ENCODE data around the gene PCDHGA7. TPM values are rescaled to one million over a fixed set of nuclear protein-coding genes. Genes with fewer than 3 reads are reported as not detected.

PCDHGA7 gene
- polyA plus RNA-seq, 1 of the 3 experiments (the other 2 are of a cell fraction) = 7.8 TPM

DNA sequence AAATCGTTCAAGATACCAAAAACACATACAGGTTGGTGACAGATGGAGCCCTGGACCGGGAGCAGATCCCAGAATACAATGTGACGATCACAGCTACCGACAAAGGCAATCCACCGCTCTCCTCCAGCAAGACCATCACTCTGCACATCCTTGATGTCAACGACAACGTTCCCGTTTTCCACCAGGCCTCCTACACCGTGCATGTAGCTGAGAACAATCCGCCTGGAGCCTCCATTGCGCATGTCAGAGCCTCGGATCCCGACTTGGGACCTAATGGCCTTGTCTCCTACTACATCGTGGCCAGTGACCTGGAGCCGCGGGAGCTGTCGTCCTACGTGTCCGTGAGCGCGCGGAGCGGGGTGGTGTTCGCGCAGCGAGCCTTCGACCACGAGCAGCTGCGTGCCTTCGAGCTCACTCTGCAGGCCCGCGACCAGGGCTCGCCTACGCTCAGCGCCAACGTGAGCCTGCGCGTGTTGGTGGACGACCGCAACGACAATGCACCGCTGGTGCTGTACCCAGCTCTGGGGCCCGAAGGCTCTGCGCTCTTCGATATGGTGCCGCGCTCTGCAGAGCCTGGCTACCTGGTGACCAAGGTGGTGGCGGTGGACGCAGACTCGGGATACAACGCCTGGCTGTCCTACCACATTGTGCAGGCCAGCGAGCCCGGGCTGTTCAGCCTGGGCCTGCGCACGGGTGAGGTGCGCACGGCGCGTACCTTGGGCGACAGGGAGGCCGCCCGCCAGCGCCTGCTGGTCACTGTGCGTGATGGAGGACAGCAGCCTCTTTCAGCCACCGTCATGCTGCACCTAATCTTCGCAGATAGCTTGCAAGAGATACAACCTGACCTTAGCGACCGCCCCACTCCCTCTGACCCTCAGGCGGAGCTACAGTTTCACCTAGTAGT is 10.7 kb upstream of the PCDHGA7 start:
- H3K27ac ChIP-seq (ENCODE audit: low read depth in 2 of 2, low read length in 1 of 2) = no peak overlapping the region
- H3K27me3 ChIP-seq (ENCODE audit: insufficient read depth) = no peaks in the 10 kb centered on the region
- POLR2A ChIA-PET = no interaction called here
- H3K9ac ChIP-seq = no peak overlapping the region
- no peak for DNase-seq
- H3K36me3 ChIP-seq (replicated peaks in 1 of 2; ENCODE audit: control insufficient read depth in 1 of 2, insufficient read depth in 2 of 2, low read length in 1 of 2) = peaks cover 0 to 16% of the 10 kb centered on the region in 2 experiments
- H3K9me2 ChIP-seq = no peaks in the 10 kb centered on the region
- no peaks in the 10 kb centered on the region for H4K20me1 ChIP-seq (ENCODE audit: insufficient read depth)
- H2AFZ ChIP-seq (ENCODE audit: low read depth) = no peak overlapping the region
- no peaks in the 10 kb centered on the region for H3F3A ChIP-seq (replicated peaks; ENCODE audit: insufficient read depth)
- H3K4me2 ChIP-seq = no peak overlapping the region
- no peaks in the 10 kb centered on the region for H3K4me1 ChIP-seq (ENCODE audit: control insufficient read depth in 1 of 2, insufficient read depth in 2 of 2, low read depth in 1 of 2, low read length in 1 of 2)
- H3K4me3 ChIP-seq (ENCODE audit: low read depth in 2 of 2, low read length in 1 of 2) = no peak overlapping the region; a peak in 1 of 4 replicates
- CTCF ChIA-PET = interaction anchor here (0.7 to 2.8 kb wide), 6 partner anchors 11 to 192 kb away, joined by 3 to 11 read pairs (median 4); partner anchors contain the start of gene TAF7
- peaks cover 7% of the 10 kb centered on the region for H3K9me3 ChIP-seq
- no peaks in the 10 kb centered on the region for H3K79me2 ChIP-seq (ENCODE audit: insufficient read depth)
- WGBS (ENCODE audit: low lambda C conversion rate) = 85% methylated on average over 58 of the region's 69 CpGs
- TF ChIP-seq REST (IDR thresholded peaks at IDR 0.05; ENCODE audit: low read depth, low read length) = no peak
- no peak for TF ChIP-seq CHD2 (IDR thresholded peaks at IDR 0.05; ENCODE audit: low read length, partially characterized antibody)
- TF ChIP-seq NRF1 (IDR thresholded peaks at IDR 0.05; ENCODE audit: low read depth, low read length) = no peak
- no peak for TF ChIP-seq NFIC (IDR thresholded peaks at IDR 0.05; ENCODE audit: borderline replicate concordance)
- TF ChIP-seq ELF1 (IDR thresholded peaks at IDR 0.05) = no peak
- TF ChIP-seq, protein P1, sequence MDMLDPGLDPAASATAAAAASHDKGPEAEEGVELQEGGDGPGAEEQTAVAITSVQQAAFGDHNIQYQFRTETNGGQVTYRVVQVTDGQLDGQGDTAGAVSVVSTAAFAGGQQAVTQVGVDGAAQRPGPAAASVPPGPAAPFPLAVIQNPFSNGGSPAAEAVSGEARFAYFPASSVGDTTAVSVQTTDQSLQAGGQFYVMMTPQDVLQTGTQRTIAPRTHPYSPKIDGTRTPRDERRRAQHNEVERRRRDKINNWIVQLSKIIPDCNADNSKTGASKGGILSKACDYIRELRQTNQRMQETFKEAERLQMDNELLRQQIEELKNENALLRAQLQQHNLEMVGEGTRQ (IDR thresholded peaks at IDR 0.05; ENCODE audit: borderline replicate concordance, low read depth, low read length) = no peak
- TF ChIP-seq RFX5 (IDR thresholded peaks at IDR 0.05; ENCODE audit: low read length) = no peak
- TF ChIP-seq SMC3 (IDR thresholded peaks at IDR 0.05; ENCODE audit: low read depth, low read length) = no peak
- TF ChIP-seq TEAD4 (IDR thresholded peaks at IDR 0.05; ENCODE audit: borderline replicate concordance, insufficient read depth) = no peak
- TF ChIP-seq TAF1 (IDR thresholded peaks at IDR 0.05; ENCODE audit: borderline replicate concordance, low read depth, low read length) = no peak
- TF ChIP-seq EP300 (IDR thresholded peaks at IDR 0.05; ENCODE audit: borderline replicate concordance in 1 of 2, low read depth in 1 of 2, low read length in 1 of 2) = no peak
- TF ChIP-seq GATA2 (CRISPR knock-in tag; IDR thresholded peaks at IDR 0.05) = no peak
- no peak for TF ChIP-seq FOSL2 (IDR thresholded peaks at IDR 0.05; ENCODE audit: borderline replicate concordance, low read depth)
- no peak for TF ChIP-seq FOXJ3 (CRISPR knock-in tag; IDR thresholded peaks at IDR 0.05)
- TF ChIP-seq GABPA (IDR thresholded peaks at IDR 0.05; ENCODE audit: low read depth) = no peak
- TF ChIP-seq, protein P2, sequence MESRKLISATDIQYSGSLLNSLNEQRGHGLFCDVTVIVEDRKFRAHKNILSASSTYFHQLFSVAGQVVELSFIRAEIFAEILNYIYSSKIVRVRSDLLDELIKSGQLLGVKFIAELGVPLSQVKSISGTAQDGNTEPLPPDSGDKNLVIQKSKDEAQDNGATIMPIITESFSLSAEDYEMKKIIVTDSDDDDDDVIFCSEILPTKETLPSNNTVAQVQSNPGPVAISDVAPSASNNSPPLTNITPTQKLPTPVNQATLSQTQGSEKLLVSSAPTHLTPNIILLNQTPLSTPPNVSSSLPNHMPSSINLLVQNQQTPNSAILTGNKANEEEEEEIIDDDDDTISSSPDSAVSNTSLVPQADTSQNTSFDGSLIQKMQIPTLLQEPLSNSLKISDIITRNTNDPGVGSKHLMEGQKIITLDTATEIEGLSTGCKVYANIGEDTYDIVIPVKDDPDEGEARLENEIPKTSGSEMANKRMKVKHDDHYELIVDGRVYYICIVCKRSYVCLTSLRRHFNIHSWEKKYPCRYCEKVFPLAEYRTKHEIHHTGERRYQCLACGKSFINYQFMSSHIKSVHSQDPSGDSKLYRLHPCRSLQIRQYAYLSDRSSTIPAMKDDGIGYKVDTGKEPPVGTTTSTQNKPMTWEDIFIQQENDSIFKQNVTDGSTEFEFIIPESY (IDR thresholded peaks at IDR 0.05; ENCODE audit: borderline replicate concordance, low read depth) = no peak
- TF ChIP-seq, protein P3, sequence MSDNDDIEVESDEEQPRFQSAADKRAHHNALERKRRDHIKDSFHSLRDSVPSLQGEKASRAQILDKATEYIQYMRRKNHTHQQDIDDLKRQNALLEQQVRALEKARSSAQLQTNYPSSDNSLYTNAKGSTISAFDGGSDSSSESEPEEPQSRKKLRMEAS (IDR thresholded peaks at IDR 0.05; ENCODE audit: low read depth) = no peak

All from SK-N-SH (cell line).